Choroid plexus epithelial cell (primary cell): Measurements from ENCODE around the gene ERC2.

Source experiments
- DNase-seq: peaks from one replicate; pipeline ENCODE4 v3.0.0-alpha.2; 2010; ENCODE audit warnings: low read depth
- H3K4me3 ChIP-seq: 2 replicates; pipeline ENCODE4 v1.5.1; 2011; ENCODE audit warnings: low read depth, mild to moderate bottlenecking, control low read depth, low read length, moderate library complexity
- TF ChIP-seq, protein P1 (sequence below): conservative IDR thresholded peaks from 2 replicates; pipeline ENCODE4 v1.5.1; 2011; ENCODE audit warnings: low read depth, mild to moderate bottlenecking, control low read depth, inconsistent platforms, low read length, moderate library complexity

The ERC2 gene

DNA sequence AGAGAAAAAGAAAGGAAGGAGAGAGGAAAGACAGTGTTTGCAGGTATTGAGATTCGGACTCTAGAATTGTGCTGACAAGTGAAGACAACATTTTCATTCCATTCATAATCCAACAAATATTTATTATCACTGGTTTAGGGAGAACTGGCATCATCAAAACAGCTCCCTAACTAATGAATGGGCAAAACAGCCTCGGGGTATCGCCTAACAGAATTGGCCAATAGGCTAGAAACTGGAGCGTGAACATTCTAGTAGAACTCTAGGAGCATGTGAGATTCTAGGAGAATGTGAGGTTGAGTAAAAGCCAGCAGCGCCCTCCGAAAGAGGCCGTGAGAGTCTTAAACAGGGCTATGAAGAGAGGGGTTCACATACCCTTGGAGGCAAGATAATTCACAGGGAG is 759.3 kb downstream of the ERC2 start:
- TF ChIP-seq, protein P1, sequence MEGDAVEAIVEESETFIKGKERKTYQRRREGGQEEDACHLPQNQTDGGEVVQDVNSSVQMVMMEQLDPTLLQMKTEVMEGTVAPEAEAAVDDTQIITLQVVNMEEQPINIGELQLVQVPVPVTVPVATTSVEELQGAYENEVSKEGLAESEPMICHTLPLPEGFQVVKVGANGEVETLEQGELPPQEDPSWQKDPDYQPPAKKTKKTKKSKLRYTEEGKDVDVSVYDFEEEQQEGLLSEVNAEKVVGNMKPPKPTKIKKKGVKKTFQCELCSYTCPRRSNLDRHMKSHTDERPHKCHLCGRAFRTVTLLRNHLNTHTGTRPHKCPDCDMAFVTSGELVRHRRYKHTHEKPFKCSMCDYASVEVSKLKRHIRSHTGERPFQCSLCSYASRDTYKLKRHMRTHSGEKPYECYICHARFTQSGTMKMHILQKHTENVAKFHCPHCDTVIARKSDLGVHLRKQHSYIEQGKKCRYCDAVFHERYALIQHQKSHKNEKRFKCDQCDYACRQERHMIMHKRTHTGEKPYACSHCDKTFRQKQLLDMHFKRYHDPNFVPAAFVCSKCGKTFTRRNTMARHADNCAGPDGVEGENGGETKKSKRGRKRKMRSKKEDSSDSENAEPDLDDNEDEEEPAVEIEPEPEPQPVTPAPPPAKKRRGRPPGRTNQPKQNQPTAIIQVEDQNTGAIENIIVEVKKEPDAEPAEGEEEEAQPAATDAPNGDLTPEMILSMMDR, result no peak

DNA sequence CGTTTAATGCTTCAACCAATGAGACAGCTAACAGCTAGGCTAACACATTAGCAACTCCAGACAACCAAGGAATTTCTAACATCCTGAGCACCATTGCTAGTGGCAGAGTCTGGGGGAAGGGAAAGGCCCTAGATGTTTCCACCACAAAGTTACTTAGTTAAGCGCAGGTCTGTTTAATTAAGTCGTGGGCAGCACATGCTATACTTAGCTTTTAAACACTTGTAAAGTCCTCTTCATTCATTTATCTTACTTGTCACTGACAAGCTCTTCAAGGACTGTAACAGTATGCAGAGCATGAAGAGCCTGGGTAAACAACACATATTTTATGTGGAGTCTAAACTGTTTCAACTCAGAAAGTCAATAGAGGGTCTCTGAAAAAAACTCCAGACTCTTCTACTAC is 760.0 kb downstream of the ERC2 start:
- DNase-seq, result no peak
- no peak overlapping the region for H3K4me3 ChIP-seq
- TF ChIP-seq, protein P1, result no peak

More for the DNA sequence above, 759.3 kb downstream of the ERC2 start:
- no peak overlapping the region for H3K4me3 ChIP-seq
- DNase-seq, result no peak

DNA sequence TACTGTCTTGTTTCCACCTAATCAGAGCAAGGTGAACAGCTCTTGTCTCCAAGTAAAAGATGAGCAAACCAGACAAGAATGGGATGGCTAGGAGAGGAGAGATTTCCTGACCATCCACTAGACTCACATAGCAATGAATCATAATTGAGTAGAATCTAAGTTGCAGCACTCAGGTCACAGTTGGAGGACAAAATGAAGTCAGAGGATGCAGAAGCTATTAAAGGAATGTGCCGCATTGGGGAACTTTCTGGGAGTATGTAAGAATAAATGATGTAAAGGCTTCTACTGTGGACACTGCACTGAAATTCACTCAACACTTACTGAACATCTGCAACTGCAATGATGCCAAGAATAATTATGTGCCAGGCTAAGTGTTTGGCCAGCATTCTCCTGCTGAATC is 763.7 kb downstream of the ERC2 start:
- peak; percentile 84 for DNase-seq
- H3K4me3 ChIP-seq, result no peak overlapping the region
- TF ChIP-seq, protein P1, result no peak

DNA sequence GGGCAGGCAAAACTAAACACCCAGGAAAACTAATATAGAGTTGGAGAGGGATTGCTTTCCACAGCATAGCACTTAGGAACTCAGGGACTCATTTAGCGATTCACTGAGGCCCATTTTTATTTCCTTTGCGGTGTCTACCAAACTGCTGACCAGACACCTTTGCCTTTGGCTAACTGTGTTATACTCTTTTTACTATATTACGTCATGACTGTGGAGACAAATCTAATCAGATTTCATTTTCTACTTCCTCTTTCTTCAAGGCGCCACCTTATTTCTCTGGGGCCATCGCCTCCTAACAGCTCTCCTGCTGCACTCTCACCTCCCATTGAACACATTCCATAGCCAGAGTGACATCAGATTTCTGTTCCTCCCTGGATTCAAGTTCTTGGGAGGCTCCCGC is 765.4 kb downstream of the ERC2 start:
- no peak overlapping the region for H3K4me3 ChIP-seq
- TF ChIP-seq, protein P1, result no peak
- no peak for DNase-seq

DNA sequence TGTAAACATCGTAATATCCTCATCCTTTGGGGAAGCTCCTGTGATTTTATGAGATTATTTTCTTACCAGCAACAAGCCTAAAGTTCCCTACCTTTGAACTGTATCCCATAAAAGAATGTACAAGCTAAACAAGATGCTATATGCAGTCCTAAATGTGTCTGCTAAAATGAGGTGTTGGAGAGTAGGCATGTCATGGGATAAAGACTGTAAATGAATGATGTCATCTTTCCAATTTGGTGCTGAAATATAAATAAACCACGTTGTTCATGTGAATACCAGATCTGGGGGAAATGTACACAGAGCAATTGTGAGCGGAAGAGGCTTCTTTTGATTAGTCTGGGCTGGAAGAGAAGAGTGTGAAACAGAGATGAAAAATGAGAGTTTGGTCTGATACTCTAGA is 766.3 kb downstream of the ERC2 start:
- TF ChIP-seq, protein P1, result no peak

DNA sequence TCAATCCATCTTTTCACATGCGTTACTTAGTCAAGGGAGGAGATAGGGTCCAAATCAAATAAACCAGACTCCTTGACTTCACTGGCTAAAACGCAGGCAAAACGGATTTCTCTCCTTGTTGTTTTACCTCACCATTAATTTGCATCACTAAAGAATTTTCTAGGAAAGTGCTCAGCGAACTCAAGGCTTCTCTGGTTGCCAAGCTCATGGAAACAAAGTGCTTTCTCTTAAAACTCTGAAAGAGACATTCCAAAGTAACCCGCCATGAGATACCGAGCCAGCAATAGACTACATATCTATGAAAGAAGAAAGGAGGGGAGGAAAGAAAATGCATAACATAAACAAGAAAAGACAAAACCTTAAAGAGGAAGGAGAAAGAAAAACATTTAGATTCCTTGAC is 769.4 kb downstream of the ERC2 start:
- TF ChIP-seq, protein P1, result no peak
- no peak overlapping the region for H3K4me3 ChIP-seq
- peak; percentile 65 for DNase-seq

More for the DNA sequence above, 766.3 kb downstream of the ERC2 start:
- H3K4me3 ChIP-seq, result no peak overlapping the region
- peak; percentile 67 for DNase-seq

DNA sequence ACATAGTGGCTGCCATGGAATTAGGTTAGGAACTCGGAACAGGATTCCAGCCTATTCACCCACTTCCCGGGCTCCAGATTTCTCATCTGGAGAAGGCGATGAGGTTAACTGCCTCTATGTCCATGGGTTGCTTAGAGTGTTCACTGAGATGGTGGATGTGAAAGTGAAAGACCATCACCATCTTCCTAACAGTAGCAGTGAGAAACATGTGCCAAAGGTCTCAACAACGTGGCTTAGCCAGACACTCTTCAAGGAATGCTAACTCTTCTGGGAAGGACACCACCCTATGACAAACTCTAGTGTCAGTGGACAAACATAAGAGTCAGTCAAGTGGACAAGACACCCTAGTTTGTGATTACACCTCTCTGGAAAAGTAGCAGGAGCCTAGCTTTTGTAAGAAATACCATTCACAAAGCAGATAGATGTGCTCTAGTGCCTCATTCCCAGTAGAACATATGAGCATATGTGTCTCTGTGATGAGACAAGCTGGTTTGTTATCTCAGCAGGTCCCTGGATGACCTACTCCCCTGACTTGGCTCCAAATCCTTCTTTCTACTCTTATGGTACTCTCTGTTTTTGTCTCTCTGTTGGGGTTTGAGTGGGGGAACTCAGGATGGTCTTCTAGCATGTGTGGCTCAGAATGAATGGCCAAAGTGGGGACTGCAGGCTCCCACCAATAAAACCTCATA is 770.9 kb downstream of the ERC2 start:
- TF ChIP-seq, protein P1, result no peak
- no peak for DNase-seq
- H3K4me3 ChIP-seq, result no peak overlapping the region
